A673 (cell line): ENCODE measurements around the gene COBL. TPM values are rescaled to one million over a fixed set of nuclear protein-coding genes. Genes with fewer than 3 reads are reported as not detected.

Source experiments
- BruUV-seq: library from RNA; stranded (reverse); fragments of 400-500 nt; replicated peaks from 2 replicates; lab custom pipeline; 2021; lab: Mats Ljungman, UMichigan
- CTCF ChIA-PET: fragments of 300-600 bp; sonication (Branson Sonifier 250); formaldehyde crosslinking; loops from one replicate; lab custom pipeline; 2022; ENCODE audit warnings: antibody characterized with exemption; lab: Charles Lee
- POLR2A ChIA-PET: fragments of 300-600 bp; sonication (Branson Sonifier 250); formaldehyde crosslinking; loops from one replicate; lab custom pipeline; 2022; ENCODE audit warnings: antibody characterized with exemption; ENCODE audit not compliant: low non-redundant PET; lab: Charles Lee
- DNase-seq: peaks from one replicate; pipeline ENCODE4 v3.0.0-alpha.2; 2015; ENCODE audit warnings: low spot score
- H3K27ac ChIP-seq: fragments of 200-600 bp; sonication (generic); 2 replicates; pipeline ENCODE4 v1.5.1; 2016; ENCODE audit warnings: mixed run types, low read depth, mild to moderate bottlenecking, mixed read lengths, antibody characterized with exemption, low read length; ENCODE audit not compliant: poor library complexity, severe bottlenecking
- H3K27me3 ChIP-seq: fragments of 200-600 bp; sonication (generic); replicated peaks from 2 replicates; pipeline ENCODE4 v1.6.1; 2017; ENCODE audit warnings: mixed run types, low read depth, mild to moderate bottlenecking, mixed read lengths, antibody characterized with exemption, low read length; ENCODE audit not compliant: insufficient read depth, poor library complexity
- H3K36me3 ChIP-seq: fragments of 200-600 bp; sonication (generic); 2 replicates; pipeline ENCODE4 v1.6.1; 2016; ENCODE audit warnings: mixed run types, mild to moderate bottlenecking, mixed read lengths, antibody characterized with exemption, low read length; ENCODE audit not compliant: insufficient read depth, poor library complexity, severe bottlenecking
- H3K4me1 ChIP-seq: fragments of 200-600 bp; sonication (generic); 2 replicates; pipeline ENCODE4 v1.6.1; 2017; ENCODE audit warnings: mixed run types, mild to moderate bottlenecking, mixed read lengths, antibody characterized with exemption, low read length; ENCODE audit not compliant: insufficient read depth, poor library complexity, severe bottlenecking
- H3K4me3 ChIP-seq: fragments of 200-600 bp; sonication (generic); 2 replicates; pipeline ENCODE4 v1.5.1; 2016; ENCODE audit warnings: low read depth, mixed run types, mild to moderate bottlenecking, mixed read lengths, low read length; ENCODE audit not compliant: poor library complexity, severe bottlenecking
- H3K9me3 ChIP-seq: fragments of 200-600 bp; sonication (generic); 2 replicates; pipeline ENCODE4 v1.6.1; 2016; ENCODE audit warnings: mixed run types, low read depth, mild to moderate bottlenecking, mixed read lengths, antibody characterized with exemption, low read length; ENCODE audit not compliant: poor library complexity, severe bottlenecking
- EZH2 ChIP-seq: fragments of 200-600 bp; sonication (generic); IDR thresholded peaks from 2 replicates; pipeline ENCODE4 v1.6.1; 2017; ENCODE audit warnings: borderline replicate concordance, low read depth, mild to moderate bottlenecking, mixed read lengths, antibody characterized with exemption, low read length; ENCODE audit not compliant: poor library complexity, severe bottlenecking
- intact Hi-C: fragments of 100-400 bp; cut with micrococcal nuclease; formaldehyde crosslinking; loops from one replicate; pipeline ENCODE4 v1.10.0; 2022; ENCODE audit not compliant: unreplicated experiment
- total RNA-seq: library from RNA; stranded (reverse); gene quantifications from 2 replicates; pipeline ENCODE4 v1.2.3, GENCODE V29; 2021
- TF ChIP-seq, protein P1 (sequence below): fragments of 300-800, 200-600 bp; sonication (generic); conservative IDR thresholded peaks from 2 replicates; pipeline ENCODE4 v1.5.1; 2017; ENCODE audit warnings: low read depth, mild to moderate bottlenecking, antibody characterized with exemption, low read length, moderate library complexity, mixed read lengths

Gene COBL
- total RNA-seq, 1 experiment from 2014 or later, result not detected

DNA sequence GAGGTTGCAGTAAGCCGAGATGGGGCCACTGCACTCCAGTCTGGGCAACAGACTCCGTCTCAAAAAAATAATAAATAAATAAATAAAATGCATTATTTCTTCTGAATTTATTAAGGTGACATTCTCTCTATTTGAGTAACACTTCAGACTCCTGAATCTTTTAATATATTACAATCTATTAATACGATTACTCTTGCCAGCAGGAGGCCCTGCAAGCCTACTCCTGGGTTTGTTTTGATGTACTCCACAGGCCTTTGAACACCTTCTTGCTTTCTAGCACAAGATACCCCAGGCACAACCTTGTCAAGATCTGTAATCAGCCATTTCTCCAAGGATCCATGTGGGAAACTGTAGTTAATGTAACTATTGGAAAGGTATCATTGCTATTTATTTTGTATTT is 63.5 kb downstream of the COBL start:
- Histone ChIP-seq H3K9me3 (no peaks in the 10 kb centered on the region), H3K27me3 (no peaks in the 10 kb centered on the region), H3K4me1 (no peaks in the 10 kb centered on the region), H3K36me3 (no peaks in the 10 kb centered on the region), H3K4me3 (no peak overlapping the region), H3K27ac (no peak overlapping the region)
- DNase-seq, result no peak
- intact Hi-C loops, result no loop called here
- TF ChIP-seq EZH2, result no peak
- TF ChIP-seq, protein P1, sequence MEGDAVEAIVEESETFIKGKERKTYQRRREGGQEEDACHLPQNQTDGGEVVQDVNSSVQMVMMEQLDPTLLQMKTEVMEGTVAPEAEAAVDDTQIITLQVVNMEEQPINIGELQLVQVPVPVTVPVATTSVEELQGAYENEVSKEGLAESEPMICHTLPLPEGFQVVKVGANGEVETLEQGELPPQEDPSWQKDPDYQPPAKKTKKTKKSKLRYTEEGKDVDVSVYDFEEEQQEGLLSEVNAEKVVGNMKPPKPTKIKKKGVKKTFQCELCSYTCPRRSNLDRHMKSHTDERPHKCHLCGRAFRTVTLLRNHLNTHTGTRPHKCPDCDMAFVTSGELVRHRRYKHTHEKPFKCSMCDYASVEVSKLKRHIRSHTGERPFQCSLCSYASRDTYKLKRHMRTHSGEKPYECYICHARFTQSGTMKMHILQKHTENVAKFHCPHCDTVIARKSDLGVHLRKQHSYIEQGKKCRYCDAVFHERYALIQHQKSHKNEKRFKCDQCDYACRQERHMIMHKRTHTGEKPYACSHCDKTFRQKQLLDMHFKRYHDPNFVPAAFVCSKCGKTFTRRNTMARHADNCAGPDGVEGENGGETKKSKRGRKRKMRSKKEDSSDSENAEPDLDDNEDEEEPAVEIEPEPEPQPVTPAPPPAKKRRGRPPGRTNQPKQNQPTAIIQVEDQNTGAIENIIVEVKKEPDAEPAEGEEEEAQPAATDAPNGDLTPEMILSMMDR, result no peak
- ChIA-PET POLR2A (no interaction called here), CTCF (no interaction called here)
- BruUV-seq, result no TSS peak

DNA sequence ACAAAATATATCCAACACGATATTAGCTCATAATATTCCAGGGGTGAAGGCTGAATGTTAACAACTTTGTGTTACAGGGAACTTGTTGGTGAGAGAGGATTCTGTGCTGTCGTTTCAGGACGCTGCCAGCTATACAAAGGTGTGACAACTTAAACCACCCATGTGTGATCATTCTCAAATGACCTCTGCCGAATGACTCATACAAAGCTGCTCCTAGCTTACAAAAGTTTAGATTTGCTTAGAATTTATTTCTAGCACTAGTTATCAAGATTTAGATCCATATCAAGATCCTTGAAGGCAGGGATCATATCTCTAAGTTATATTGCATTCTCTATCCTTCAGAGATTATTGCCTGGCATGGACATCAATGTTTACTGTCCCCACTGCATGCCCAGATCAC is 65.3 kb downstream of the COBL start:
- Histone ChIP-seq H3K9me3 (peaks cover 3% of the 10 kb centered on the region), H3K4me3 (no peak overlapping the region), H3K27me3 (no peaks in the 10 kb centered on the region), H3K4me1 (no peaks in the 10 kb centered on the region), H3K27ac (no peak overlapping the region), H3K36me3 (no peaks in the 10 kb centered on the region)
- intact Hi-C loops, result no loop called here
- TF ChIP-seq, protein P1, result no peak
- no peak for TF ChIP-seq EZH2
- POLR2A ChIA-PET, result no interaction called here
- no peak for DNase-seq
- CTCF ChIA-PET, result no interaction called here
- no TSS peak for BruUV-seq

DNA sequence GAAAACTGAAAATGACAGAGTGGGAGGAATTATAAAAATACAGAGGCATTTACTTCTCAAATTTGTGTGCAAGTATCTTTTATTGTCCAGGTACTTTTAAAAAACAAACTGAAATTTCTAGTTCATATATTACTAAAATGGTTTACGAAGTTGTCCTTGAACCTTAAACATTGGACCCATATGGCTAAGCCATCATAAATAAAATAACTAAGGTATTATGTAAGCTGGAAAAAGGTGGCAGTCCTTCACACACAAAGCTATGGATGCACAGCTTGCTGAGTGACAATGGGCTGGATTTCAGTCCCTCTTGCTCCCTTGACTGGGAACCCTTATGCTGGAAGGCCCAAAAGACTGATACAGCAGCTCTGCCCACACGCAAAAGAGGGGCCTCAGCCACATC is 66.1 kb downstream of the COBL start:
- ChIA-PET POLR2A (no interaction called here), CTCF (no interaction called here)
- H3K27ac ChIP-seq, result no peak overlapping the region
- no peaks in the 10 kb centered on the region for H3K4me1 ChIP-seq
- H3K4me3 ChIP-seq, result no peak overlapping the region
- no TSS peak for BruUV-seq
- H3K9me3 ChIP-seq, result peaks cover 3% of the 10 kb centered on the region
- DNase-seq, result no peak
- H3K36me3 ChIP-seq, result no peaks in the 10 kb centered on the region
- no peaks in the 10 kb centered on the region for H3K27me3 ChIP-seq
- intact Hi-C loops, result no loop called here
- TF ChIP-seq EZH2, result no peak
- TF ChIP-seq, protein P1, result no peak
